OCI-LY1 (cell line): ENCODE results near the gene PLCB2.

Experiments
- CTCF ChIP-seq: fragments of 200-600 bp; sonication (generic), shearing (Covaris generic); IDR thresholded peaks from 2 replicates; pipeline ENCODE4 v1.5.1; 2017; ENCODE audit warnings: mild to moderate bottlenecking, antibody characterized with exemption, low read length, moderate library complexity, mixed read lengths
- EZH2 ChIP-seq: fragments of 200-600 bp; sonication (generic), shearing (Covaris generic); IDR thresholded peaks from 2 replicates; pipeline ENCODE4 v1.8.0; 2017; ENCODE audit warnings: borderline replicate concordance, mixed run types, mild to moderate bottlenecking, antibody characterized with exemption, low read length, moderate library complexity, mixed read lengths

GRCh38 chr15:40316931-40317330 is 9.2 kb upstream of the PLCB2 start:
- TF ChIP-seq CTCF (no peak), EZH2 (no peak)
